K562 (cell line): ENCODE measurements around the gene ZNF222. TPM values are rescaled to one million over a fixed set of nuclear protein-coding genes. Genes with fewer than 3 reads are reported as not detected.

Experiments used
- AFF1 ChIP-seq, 2 experiments: fragments of 450-650 bp; IDR thresholded peaks; 2 replicates each; pipeline ENCODE4 v1.6.1; 2018; ENCODE audit warnings: mild to moderate bottlenecking in 2 of 2, low read depth in 1 of 2; ENCODE audit not compliant: partially characterized antibody in 2 of 2
- ATF3 ChIP-seq, 2 experiments: fragments of 450-650 bp in 1 of 2; sonication (generic) in 1 of 2; formaldehyde crosslinking in 1 of 2; IDR thresholded peaks in 1 of 2; conservative IDR thresholded peaks in 1 of 2; 2 replicates each; pipeline versions ENCODE4 v1.6.1 to v1.8.1; 2016 to 2023; ENCODE audit warnings: mild to moderate bottlenecking in 2 of 2, moderate library complexity in 2 of 2, inconsistent platforms in 1 of 2, missing genetic modification reagents in 1 of 2
- ATF7 ChIP-seq: fragments of 450-650 bp; IDR thresholded peaks from 2 replicates; pipeline ENCODE4 v1.7.1; 2014; ENCODE audit warnings: mild to moderate bottlenecking, moderate library complexity
- CREB3L1 ChIP-seq: fragments of 450-650 bp; IDR thresholded peaks from 2 replicates; pipeline ENCODE4 v1.6.1; 2014; ENCODE audit warnings: low read depth, mild to moderate bottlenecking, moderate library complexity, borderline replicate concordance
- ELF1 ChIP-seq: fragments of 200-800 bp; sonication (Bioruptor generic); IDR thresholded peaks from 2 replicates; pipeline ENCODE4 v1.6.1; 2016; ENCODE audit warnings: missing genetic modification characterization, missing compliant biosample characterization
- FOXA1 ChIP-seq: fragments of 450-650 bp; IDR thresholded peaks from 2 replicates; pipeline ENCODE4 v1.6.1; 2016; ENCODE audit warnings: mild to moderate bottlenecking, borderline replicate concordance
- GABPA ChIP-seq: fragments of 200-800 bp; sonication (Bioruptor generic); conservative IDR thresholded peaks from 2 replicates; pipeline ENCODE4 v1.6.1; 2016; ENCODE audit warnings: low read depth, missing genetic modification characterization, missing compliant biosample characterization
- JUND ChIP-seq, 2 experiments: IDR thresholded peaks; 2 replicates in 1 of 2; 3 replicates in 1 of 2; pipeline ENCODE4 v1.6.1; 2011; ENCODE audit warnings: borderline replicate concordance in 2 of 2, low read depth in 2 of 2, low read length in 2 of 2, improper control_type of control experiment in 1 of 2, missing biosample characterization in 1 of 2, missing genetic modification characterization in 1 of 2, missing genetic modification reagents in 1 of 2
- MAZ ChIP-seq, 2 experiments: fragments of 450-650 bp in 1 of 2; sonication (generic) in 1 of 2; formaldehyde crosslinking; IDR thresholded peaks in 1 of 2; conservative IDR thresholded peaks in 1 of 2; 2 replicates each; pipeline versions ENCODE4 v1.4.0 to v1.5.0; 2020; ENCODE audit warnings: mild to moderate bottlenecking in 1 of 2, missing genetic modification reagents in 1 of 2
- NELFE ChIP-seq: IDR thresholded peaks from 2 replicates; pipeline ENCODE4 v1.6.1; 2011; ENCODE audit warnings: mild to moderate bottlenecking; ENCODE audit not compliant: insufficient read depth, insufficient read length
- NR2C1 ChIP-seq, 2 experiments: fragments of 450-650 bp; IDR thresholded peaks; 2 replicates each; pipeline ENCODE4 v1.6.1; 2017; ENCODE audit warnings: mild to moderate bottlenecking in 2 of 2, antibody characterized with exemption in 1 of 2, inconsistent platforms in 1 of 2, missing compliant biosample characterization in 1 of 2, missing genetic modification characterization in 1 of 2
- ZBTB5 ChIP-seq: fragments of 450-650 bp; IDR thresholded peaks from 2 replicates; pipeline ENCODE4 v1.6.1; 2017; ENCODE audit warnings: antibody characterized with exemption
- ZNF143 ChIP-seq: sonication (generic); formaldehyde crosslinking; IDR thresholded peaks from 2 replicates; pipeline ENCODE4 v1.9.0; 2022; ENCODE audit warnings: mild to moderate bottlenecking, missing genetic modification reagents
- ZNF699 ChIP-seq: fragments of 250-450 bp; sonication (Bioruptor Pico); IDR thresholded peaks from 2 replicates; pipeline ENCODE4 v1.8.0; 2021; ENCODE audit warnings: mild to moderate bottlenecking, moderate library complexity; ENCODE audit not compliant: insufficient replicate concordance
- polyA plus RNA-seq, 8 experiments: library from polyadenylated mRNA; depleted of rRNA in 4 of 8; stranded (reverse) in 5 of 8; unstranded in 3 of 8; fragments of >200 nt; fragmentation: Nextera tagmentation in 2 of 8; fragmentation: Illumina TruSeq in 1 of 8; extraction: Ambion mirVana in 2 of 8; extraction: Trizol in 1 of 8; gene quantifications; 2 replicates each; pipeline versions ENCODE4 v1.2.1 to v1.2.3, GENCODE V29; 2011 to 2014; ENCODE audit warnings: inconsistent platforms in 1 of 8, missing spikeins in 1 of 8
- total RNA-seq, 7 experiments: library from RNA; depleted of rRNA in 6 of 7; stranded (reverse); fragments of >200 nt in 6 of 7; fragmentation: Illumina TruSeq in 2 of 7; extraction: Trizol in 2 of 7; gene quantifications; 2 replicates each; pipeline versions ENCODE4 v1.2.1 to v1.2.3, GENCODE V29; 2011 to 2021; ENCODE audit warnings: low replicate concordance in 1 of 7

ZNF222 gene
- total and polyA plus RNA-seq, 9 of the 15 experiments (the other 6 are each of a cell fraction or from before 2014, with no cell fraction given) = 2.3 to 4.5 (median 3.0) TPM

- TF ChIP-seq AFF1 (IDR thresholded peaks at IDR 0.05; ENCODE audit: low read depth in 1 of 2, partially characterized antibody in 2 of 2) (peak in 1 of 2 experiments; percentile 95), ZBTB5 (no peak), GABPA (peak; percentile 85), FOXA1 (no peak), ZNF143 (peak; percentile 79), NR2C1 (IDR thresholded peaks at IDR 0.05) (0 out of 2 replicates have a peak, but pooled peaks have one; percentile 13), NR2C1 (tag; IDR thresholded peaks at IDR 0.05) (peak; percentile 87), MAZ (CRISPR knock-in tag; conservative IDR thresholded peaks at IDR 0.05 in 1 of 2, IDR thresholded peaks at IDR 0.05 in 1 of 2) (0 out of 4 replicates have a peak, but pooled peaks of 1 of the 2 experiments have one; percentile 21), JUND (IDR thresholded peaks at IDR 0.05; ENCODE audit: borderline replicate concordance, low read depth, low read length) (peak; percentile 22; the same call in 1 of the 2 replicates), JUND (tag; IDR thresholded peaks at IDR 0.05; ENCODE audit: borderline replicate concordance, low read depth, low read length) (no peak), ATF7 (peak; percentile 37; the same call in 1 of the 2 replicates), ATF3 (IDR thresholded peaks at IDR 0.05) (peak; percentile 25; the same call in 1 of the 2 replicates), ATF3 (CRISPR knock-in tag; conservative IDR thresholded peaks at IDR 0.05) (no peak), CREB3L1 (peak; percentile 57; the same call in 1 of the 2 replicates), ELF1 (tag) (peak; percentile 86), NELFE (no peak), ZNF699 (CRISPR knock-in tag) (no peak)
These were observed 41.1 kb upstream of the ZNF222 start, which contains the start of gene ZNF155 (continued) for GRCh38 chr19:43983912-43984686.
